HG03175 (cell line): Measurements from ENCODE around the gene C1orf116.

ENCODE experiments used
- ATAC-seq: cut with Tn5 transposase; IDR thresholded peaks from one replicate; pipeline ENCODE4 v1.9.1; 2021; ENCODE audit warnings: mild to moderate bottlenecking, moderate library complexity; ENCODE audit not compliant: unreplicated experiment

The C1orf116 gene

DNA sequence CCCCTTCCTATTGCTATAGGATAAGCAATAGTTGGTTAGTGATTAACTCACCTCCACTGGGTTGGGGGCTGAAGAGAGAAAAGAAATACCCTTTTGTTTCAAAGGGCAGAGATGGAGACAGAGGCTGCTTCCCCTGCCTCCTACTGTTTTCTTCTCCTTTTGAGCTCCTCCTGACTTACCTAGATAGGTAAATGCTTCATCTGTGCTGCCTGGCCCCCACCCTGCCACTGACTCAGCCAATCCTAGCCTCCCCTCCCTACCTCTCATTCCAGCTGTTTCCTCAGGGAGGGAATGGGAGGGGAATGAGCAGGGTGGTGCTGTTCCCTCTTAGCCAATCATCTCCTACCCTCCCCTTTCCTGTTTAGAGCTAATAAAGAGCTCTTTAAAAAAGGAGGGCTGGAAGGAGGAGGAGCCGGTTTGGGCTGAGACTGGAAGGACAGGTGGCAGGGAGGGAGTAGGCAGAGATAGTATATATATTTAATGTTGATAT is at the start of gene C1orf116:
C1orf116 (minus strand) TSS at position 229 of the 490 bp plus-strand sequence. CDS start 5,158 bp downstream, outside the sequence.
- no peak for ATAC-seq

DNA sequence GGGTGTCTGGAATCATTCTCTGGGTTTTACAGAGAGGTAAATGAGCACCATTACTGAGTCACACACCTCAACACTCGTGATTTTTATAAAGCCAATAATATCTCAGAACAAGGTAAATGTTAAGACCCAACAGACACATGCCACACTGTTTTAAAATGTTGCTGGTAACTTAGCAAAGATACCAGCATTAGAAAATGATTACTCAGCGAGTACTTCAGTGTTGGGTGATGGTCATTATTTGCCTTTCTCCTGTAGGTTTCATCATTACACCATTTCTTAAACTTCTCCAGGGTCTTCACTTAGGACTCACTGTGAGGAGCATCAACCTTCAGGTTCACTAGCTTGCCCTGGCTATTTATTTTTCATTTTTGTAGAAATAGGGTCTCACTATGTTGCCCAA is 49.2 kb upstream of the C1orf116 start:
- no peak for ATAC-seq

DNA sequence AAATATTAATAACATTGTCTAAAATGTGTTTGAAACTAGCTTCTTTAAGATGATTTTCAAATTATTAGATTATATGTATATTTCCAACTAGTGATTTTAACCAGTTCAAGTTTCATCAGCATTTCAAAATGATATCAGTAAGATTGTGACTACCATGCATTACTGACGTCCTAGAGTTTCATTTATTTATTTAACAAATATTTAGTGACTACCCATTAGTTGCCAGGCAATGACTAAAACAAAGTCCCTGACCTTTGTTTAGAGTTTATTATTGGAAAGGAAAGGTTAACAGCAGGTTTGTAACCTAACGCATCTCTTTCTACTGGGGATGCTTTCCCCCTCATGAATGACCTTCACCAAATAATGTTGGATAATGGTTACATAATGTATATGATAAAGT is 48.5 kb upstream of the C1orf116 start:
- no peak for ATAC-seq

DNA sequence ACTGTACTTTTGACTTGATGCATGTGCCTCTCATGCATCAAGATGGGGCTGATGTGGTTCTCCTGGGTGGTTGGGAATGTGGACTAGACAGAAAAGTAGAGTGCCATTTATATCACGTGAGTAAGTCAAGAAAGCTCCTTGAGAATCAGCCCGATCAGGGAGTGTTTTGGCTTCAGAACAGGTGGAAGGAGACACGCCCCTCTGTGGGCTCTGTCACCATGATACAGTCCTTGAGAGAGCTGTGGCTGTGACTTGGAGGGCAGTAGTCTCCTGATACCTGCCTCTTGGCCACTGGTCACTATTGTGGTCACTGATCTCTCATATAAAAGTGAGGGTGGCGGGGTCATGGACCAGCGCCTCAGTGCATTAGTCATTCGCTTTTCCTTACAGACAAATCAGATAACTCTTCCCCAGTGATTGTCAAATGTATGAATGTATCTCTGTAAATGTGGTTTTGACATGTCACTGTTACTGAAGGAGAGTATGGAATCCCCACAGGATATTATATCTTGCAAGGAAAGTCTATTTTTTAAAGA is 47.2 kb upstream of the C1orf116 start:
- ATAC-seq: no peak

DNA sequence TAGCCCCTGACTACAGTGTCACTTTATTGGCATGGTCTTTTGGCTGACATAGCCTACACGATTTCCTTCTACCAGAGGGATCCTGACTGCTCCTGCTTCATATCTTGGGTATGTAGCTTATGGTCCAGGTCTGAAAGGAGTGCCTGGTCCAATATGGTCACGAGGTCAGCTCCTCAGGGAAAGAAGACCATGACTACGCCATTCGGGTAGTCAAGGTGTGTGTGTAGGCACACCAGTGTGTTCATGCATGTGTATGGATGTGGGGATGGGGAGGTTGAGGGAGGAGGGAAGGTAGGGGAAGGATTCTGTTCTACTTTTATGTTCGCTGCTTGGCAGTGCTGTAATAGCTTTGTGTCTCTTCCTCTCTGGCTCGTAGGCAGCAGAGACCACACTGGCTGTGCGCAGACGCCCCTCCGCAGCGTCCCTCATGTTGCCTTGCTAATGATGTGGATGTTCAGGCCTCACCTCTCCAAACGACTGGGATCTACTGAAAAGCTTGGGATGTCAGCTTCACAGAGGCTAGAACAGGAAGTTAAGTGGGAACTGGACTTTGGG is 46.1 kb upstream of the C1orf116 start:
- no peak for ATAC-seq

DNA sequence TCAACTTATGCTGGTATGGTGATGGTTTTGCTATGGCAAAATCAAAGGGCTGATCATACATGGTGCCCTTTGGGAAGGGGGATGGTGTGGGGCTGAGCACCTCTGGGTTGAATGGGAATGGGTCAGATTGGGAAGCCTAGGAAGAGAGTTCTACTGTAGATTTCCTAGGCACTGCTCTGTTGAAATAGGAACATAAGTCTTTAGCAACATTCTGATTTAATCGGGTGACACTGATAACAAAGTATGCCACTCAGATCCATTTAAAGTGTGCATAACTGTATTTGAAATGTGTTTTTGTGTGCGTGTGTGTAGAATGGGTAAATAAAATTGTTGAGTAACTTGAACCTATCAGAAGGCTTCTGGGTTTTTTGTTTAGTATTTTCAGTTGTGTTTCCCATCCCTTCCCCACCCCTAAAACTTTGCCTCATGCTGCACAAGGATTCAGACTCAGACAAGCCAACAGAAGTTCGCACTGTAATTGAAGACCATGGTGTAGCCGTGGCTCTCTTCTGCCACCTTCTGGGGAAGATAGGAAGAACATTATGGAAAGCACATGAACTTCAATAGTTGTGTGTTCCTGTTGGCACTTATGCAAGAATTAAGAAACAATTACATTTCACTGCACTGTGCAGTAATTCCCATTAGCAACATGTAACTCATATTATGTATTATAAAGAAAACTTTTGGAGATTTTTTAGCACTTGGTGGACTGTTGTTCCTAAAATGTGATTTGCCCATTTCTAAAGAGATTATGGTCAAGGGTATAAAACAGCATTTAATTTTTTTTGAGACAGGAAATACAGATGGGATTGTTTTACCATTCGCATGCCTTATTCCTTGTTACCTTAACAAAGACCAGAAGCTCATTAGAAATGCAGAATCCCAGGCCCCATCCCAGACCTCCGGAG is 45.2 kb upstream of the C1orf116 start:
- ATAC-seq: peak; percentile 83

DNA sequence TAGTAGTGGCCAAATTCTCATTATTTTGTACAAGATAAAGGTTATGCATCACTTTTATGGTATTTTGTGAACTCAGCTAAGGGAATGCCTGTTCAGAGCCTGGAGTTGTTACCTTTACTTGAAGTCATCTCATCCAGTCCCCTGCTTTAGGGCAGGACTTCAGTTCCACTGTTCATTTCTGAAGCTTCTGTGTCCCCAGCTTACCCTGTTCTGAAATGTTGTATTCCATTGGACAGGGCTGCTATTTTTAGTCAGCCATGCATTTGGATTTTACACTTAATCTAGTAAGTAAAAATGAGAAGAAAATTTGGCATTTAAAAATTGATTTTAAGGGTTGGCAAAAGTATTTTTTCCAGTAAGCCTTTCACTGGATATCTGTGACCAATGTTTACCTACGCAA is 44.5 kb upstream of the C1orf116 start:
- no peak for ATAC-seq

DNA sequence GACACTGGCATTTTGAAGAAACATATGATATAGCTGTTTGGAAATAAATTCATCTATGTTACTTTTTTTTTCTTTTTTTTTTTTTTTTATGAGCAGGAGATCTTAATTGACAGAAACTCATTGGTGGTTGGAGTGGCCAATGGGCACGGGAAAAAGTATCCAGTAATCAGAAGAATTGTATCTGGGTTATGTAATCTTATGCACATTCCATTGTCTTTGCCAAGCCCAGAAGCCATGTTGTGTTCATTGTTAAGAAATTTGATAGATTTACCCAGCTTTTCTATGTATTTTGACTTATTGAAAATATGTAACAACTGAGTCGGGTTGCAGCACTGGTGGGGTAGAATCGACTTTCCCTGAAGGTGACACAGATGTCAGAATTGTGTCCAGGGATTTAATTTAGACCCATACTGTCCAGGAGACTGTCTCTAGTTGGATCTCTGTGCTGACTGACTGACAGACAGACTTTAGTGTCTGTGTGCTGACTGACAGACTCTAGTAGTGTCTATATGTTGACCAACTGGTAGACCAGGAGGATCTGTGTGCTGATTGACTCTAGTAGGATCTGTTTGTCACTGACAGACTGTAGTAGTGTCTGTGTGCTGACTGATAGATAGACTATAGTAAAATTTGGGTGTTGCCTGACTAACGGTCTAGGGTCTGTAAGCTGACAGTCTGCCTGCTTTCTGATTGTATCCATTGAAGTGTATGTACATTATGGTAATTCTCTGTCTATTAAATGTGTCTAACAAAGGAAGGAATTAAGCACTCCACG is 43.8 kb upstream of the C1orf116 start:
- ATAC-seq: no peak

DNA sequence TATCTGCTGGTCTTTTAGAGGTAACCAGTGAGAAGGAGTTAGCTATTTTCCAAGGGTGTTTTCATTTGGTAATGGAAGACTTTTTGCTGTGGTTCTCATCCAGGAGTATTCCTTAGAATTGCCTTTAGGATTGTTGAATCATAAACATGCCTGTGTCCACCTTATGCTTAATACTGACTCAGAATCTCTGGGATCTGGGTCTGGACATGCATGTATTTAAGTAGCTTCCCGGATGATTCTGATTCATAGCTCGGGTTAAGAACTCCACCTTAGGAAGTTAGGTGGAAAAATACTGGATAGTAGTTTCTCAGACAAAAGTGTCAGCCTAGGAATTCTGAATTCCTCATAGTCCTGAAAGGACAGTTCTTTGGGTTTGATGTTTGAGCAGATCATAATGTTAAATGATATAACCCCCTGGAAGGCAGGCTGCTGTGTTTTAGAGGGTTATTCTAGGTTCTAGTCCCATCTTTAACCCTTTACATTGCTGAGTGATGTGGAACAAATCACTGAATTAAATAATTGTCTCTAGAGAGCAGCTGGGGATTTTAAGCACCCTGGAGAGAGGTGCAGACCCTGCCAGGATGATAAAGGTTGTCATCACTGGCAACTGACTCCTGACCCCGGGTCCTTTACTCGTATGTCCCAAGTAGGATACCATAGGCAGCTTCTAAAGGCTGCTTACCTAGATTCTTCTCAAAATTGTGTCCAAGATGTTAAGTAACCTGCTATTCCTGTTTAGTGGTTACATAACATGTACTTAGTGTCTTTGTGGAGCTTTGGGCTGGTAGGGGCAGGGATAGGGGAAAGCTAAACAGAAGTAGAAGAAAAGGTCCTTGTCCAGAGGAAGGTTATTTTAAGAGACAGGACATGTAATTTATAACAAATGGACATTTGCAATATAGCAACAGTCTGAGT is 41.6 kb upstream of the C1orf116 start:
- ATAC-seq: no peak

DNA sequence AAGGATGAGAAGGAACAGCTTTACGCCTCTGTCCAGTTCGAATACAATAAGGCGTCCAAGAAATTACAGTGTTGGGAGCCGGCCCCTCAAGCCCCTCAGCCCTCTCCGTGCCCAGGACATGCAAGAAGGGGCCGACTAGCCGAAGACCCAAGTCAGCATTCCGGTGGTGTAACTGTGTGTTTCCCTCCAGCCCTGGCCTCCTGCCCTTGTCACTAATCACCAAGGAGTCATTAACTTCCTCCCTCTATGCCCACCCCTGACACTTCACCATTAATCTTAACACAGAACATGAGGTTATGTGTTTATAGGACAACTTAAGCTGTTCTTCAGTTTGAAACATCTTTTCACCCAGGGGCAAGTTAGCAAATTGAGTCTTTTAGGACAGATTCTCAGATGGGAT is 39.7 kb upstream of the C1orf116 start:
- no peak for ATAC-seq

DNA sequence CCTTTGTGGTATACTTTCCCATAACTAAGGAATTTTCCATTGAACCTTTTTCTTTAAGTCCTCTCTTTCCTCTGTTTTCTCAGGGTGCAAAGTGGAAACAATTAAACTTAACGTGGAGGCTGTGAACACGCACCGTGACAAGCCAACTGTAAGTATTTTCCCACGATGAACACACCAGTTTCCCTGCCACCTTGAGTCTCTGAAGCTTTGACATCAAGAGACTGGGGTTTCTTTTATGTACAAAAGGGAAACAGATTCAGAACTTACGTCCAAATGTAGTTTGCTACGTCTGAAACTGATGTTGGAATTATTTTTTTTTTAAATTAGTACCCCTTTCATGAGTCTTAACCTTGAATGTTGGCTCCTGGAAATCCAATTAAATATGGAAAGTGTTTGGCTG is 38.9 kb upstream of the C1orf116 start:
- ATAC-seq: no peak

DNA sequence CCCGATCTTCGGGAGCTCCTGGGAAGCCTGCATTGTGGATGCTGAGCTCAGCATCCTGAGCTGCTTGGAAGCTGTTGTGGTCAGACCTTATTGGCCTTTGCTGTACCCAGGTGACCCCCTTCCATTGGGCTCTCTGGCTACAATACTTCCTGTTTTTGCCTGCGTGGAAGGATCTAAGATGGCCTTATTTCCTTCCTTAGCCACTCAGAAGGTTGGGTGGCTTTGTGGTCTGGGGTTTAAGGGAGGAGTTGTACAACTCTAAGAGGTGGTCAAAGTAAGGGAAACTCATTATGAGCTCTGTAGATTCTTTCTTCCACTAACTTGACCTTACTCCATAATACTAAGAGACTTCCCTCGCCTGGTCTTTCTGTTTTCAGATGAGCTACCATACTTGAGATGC is 38.3 kb upstream of the C1orf116 start:
- ATAC-seq: no peak

DNA sequence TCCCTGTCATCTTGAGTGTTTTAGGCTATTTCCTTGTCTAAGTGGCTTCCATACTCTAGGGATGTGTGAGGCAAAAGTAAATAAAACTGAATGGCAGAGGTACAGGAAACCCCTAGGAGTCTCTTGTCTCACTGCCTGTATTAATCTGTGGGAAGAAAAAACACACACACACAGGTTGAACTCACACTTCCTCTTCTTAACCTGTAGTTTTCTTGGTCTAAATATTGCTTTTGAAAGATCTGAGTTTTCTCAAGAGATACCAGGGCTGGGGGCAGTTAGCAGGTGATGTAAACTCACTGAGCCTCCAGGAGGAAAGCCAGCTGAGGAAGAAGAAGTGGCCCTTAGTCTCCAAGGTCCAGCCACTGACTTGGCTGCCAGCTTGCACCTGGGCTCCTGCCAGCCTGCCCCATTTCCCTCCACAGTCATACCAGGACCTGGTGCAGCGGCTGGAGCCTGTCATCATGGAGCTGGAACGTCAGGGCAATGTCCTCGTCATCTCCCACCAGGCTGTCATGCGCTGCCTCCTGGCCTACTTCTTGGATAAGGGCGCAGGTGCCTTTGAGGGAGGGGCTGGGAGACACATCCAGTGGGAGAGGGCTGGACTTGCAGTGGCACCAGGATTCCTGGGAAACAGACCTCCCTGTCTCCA is 37.4 kb upstream of the C1orf116 start:
- ATAC-seq: no peak

DNA sequence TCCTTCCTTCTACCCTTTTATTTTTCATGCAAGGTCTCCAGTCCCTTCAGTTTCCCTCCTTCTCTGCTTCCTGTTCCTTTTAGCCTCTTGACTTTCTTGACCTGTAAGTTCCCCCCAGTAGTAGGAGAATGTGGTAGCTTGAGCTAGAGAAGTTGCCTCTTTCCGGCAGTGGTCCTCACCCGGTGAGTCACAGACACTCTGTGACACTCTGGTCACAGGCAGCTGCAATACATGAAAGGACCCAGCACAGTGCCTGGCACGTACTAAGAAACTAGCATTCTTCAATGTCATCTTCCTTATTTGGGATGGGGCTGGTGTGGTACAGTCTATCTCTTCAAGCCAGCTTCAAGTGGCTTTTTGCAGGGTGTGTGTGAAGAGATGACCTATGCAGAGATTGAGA is 36.5 kb upstream of the C1orf116 start:
- no peak for ATAC-seq

DNA sequence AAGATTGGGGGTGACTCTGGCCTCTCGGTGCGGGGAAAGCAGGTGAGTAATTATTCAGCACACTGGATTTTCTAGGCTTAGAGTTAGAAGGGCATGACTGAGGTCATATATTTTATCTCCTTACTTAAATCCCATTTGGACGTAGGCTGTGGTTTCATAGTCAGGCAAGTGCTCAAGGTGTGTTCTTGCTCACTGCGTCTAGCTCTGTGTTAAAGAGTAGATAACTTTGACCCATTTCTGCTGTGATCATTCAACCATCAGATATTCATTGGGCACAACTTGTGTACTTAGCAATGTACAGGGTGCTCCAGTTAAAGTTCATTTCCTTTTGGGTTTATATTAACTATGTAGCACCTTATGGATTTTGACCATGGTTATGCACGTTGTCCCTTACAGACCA is 35.1 kb upstream of the C1orf116 start:
- ATAC-seq: no peak

DNA sequence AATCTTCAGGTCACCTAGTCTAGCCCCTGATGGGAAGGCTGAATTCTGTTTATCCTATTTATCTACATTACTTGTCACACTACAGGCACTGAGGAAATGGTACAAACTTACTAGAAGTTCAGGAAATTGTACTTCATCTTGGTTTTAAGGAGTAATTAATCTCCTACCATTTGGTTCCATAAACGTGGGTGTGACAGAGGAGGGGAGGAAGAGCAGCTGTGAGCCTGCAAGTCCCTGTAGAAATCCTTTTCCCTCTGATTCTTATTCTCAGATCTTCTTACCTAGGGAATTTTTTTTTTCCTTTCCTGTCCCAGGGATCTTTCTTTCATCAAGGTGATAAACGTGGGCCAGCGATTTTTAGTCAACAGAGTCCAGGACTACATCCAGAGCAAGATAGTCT is 34.6 kb upstream of the C1orf116 start:
- ATAC-seq: no peak

DNA sequence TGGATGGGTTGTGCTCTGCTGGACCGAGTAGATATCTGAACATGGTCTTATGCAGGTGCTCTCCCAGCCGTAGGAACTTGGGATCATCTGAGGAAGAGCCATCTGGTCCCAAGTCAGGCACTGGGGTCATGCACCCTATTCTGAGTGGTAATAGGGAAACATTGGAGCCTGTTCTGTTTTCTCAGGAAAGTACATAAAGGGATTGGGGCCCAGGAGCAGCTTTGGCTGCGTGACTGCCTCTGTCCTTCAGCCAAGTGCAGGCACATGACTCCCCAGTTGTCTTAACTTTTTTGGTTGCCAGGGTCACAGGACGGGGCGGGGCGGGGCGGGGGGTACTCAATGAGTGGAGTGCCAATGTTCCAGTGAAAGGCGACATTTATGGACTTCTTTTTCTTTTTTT is 32.0 kb upstream of the C1orf116 start:
- ATAC-seq: no peak

DNA sequence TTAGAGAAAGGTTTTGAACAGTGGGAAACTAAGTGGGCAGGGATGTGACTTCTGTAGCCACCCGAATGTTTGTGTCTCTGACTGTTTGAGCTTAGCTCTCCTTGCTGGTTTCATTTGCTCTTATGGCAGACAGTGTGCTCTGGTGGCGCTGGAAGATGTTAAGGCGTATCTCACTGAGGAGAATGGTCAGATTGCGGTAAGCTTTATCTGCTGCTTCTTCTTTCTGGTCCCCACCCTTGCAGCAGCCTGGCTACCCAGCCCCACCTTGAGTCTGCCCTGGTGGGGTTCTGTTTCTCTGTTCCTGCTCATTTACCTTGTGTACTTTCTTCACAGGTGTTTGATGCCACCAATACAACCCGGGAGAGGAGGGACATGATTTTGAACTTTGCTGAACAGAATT is 30.5 kb upstream of the C1orf116 start:
- no peak for ATAC-seq

DNA sequence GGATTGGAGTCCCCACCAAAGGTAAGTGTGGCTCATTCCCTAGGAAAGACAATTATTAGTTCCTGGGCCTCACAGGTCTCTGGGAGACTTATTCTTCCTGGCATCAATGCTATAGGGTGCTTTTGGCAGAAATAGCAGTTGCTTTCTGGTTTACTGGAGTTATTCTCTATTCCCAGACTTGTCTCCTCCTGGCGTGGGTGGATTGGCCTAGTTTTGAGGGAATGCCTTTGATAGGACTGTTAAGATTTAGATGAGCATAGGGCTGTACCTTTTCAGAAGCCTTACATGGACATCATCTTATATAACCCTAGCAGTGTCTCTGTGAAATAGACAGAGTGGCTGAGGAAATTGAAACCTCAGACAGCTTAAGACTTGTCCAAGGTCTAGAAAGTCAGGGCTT is 29.5 kb upstream of the C1orf116 start:
- ATAC-seq: no peak

DNA sequence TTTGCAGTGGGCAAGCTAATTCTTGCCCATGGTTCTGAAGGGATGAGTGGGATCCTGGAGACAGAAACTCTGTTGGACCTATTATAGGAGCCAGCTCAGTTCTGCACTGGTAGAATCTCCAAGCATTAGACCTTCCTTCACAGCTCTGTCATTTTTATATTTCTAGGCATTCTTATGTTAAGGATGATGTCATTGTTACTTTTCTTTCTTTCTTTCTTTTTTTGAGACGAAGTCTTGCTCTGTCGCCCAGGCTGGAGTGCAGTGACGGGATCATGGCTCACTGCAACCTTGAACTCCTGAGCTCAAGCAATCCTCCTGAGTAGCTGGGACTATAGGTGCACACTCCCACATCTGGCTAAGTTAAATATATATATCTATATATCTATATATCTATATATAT is 28.0 kb upstream of the C1orf116 start:
- no peak for ATAC-seq
